A375 (cell line): ENCODE data around the gene ANG. TPM values are rescaled to one million over a fixed set of nuclear protein-coding genes. Genes with fewer than 3 reads are reported as not detected.

Source experiments
- small RNA-seq: library from RNA; depleted of rRNA; stranded (forward); fragments of <200 nt; gene quantifications from one replicate; pipeline ENCODE3, GENCODE V24; 2014
- total RNA-seq: library from RNA; depleted of rRNA; stranded (reverse); fragments of >200 nt; shearing (Covaris generic); gene quantifications from 2 replicates; pipeline ENCODE4 v1.2.3, GENCODE V29; 2014; rRNA removed

The ANG gene
- total RNA-seq: 0.72 and 1.1 TPM in 2 replicates

DNA sequence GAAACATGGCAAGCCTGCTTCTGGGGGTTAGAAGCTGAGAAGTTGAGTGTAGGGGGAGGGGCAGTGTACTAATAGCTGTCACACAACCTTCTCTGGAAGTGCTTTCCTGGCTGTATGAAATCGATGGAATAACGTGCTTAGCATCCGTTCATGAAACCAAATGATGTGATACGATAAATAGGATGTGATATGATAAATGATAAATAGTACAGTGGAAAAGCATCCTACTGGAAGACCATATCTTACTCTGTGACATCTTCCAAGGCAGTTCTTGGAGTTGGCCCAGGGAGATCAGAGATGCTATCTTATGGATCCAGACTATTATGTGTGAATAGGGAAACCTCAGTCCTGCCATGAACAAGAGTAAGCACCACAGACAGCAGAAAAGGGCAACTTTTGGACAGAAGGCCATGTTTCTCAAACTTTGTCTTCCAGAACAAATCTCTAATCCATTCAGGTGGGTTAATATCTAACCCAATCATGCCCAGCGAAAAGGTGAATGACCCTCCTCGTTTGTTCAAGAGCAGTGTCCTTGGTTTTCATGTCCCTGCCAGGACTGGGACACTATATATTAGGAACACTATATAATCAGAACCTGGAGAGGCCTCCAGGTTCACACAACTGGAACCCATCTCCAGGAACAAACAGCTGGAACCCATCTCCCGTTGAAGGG, at the start of gene ANG:
ANG (plus strand) TSS at position 598 of the 673 bp plus-strand sequence. CDS start 4,801 bp downstream, outside the sequence.

DNA sequence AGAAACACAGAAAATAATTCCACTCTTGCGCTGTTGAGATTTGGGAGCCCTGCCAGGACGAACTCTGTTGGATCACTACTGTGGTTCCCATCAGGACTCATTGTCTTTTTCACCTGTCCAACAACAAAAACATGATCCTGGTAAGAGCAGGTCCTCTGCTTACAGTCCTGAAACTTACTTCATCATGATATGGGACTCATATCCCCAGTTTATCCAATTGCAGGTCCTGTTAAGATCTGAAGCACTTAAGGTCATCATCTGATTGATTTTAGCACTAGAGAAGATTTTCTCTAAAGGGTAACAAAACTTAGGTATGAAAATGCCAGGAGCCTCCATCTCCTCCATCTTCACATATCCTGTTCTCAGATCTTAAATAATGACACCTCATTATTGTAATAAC, 47.0 kb upstream of the ANG start, which contains the start of gene OR6S1:
OR6S1 (minus strand) TSS at position 101 of the 400 bp plus-strand sequence; CDS start at position 101, 0 bp downstream.

DNA sequence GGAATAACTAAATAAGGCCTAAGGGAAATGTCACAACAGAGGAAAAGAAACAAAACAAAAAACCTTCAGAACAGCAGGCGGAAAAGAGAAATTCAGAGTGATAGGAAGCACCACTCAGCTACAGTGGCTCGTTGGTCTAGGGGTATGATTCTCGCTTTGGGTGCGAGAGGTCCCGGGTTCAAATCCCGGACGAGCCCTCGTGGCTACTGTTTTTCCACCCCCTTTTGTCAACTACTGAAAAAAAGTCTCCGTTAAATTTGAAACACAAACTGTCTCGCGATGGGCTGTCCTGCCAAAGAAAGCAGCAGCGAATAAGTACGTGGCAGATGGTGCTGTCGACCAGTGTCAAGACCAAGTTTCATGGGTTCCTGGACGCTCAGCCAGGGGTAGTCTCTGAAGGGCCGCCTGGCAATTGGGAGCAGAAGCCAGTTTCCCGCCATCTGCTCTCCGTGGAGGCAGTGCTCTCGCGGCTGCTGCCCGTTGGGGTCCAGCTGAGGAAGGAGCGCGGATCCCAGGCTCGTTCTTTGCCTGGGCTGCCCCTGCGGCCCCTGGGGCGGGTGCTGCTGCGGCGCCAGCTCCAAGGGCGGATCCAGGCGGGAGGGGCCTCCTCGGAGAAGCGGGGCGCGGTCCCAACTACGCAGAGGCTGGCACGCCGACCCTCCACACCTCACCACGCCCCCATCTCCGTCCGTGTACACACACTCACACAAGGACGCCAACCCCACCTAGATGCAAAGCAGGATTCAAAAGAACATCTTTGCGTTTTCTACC, 4.5 kb upstream of the ANG start, which contains the start of gene RNASE4:
RNASE4 (plus strand) TSS at position 670 of the 771 bp plus-strand sequence. CDS start 14,812 bp downstream, outside the sequence.

Small RNAs within 50 kb of the gene (small RNA-seq; reads per million reads assigned to genes)
- gene RF00019: not detected

Other genes with a start within 250 kb of the ANG start
- gene OSGEP, start 234.0 kb upstream of the ANG start, total RNA-seq: 16.4 and 19.1 TPM in 2 replicates
- gene APEX1, start 233.5 kb upstream of the ANG start, total RNA-seq: 86.7 and 96.2 TPM in 2 replicates
- 13.1 and 14.8 TPM in 2 replicates for gene PIP4P1, start 227.3 kb upstream of the ANG start, total RNA-seq
- gene PNP, start 219.4 kb upstream of the ANG start, total RNA-seq: 59.5 and 62.4 TPM in 2 replicates
- not detected in 2 replicates for gene RNASE10, start 183.2 kb upstream of the ANG start, total RNA-seq
- not detected in 2 replicates for gene RNASE9, start 127.7 kb upstream of the ANG start, total RNA-seq
- gene RNASE11, start 100.8 kb upstream of the ANG start, total RNA-seq: 0.11 TPM in 1 of 2 replicates, not detected in the other
- not detected in 2 replicates for gene RNASE12, start 97.4 kb upstream of the ANG start, total RNA-seq
- gene OR6S1, start 47.1 kb upstream of the ANG start, total RNA-seq: not detected in 2 replicates
- 0.61 and 0.94 TPM in 2 replicates for gene RNASE4, start 4.2 kb upstream of the ANG start, total RNA-seq
- gene EDDM3A, start 57.1 kb downstream of the ANG start, total RNA-seq: not detected in 2 replicates
- gene EDDM3B, start 79.6 kb downstream of the ANG start, total RNA-seq: not detected in 2 replicates
- not detected in 2 replicates for gene RNASE6, start 92.5 kb downstream of the ANG start, total RNA-seq
- gene RNASE1, start 114.1 kb downstream of the ANG start, total RNA-seq: not detected in 2 replicates
- gene RNASE3, start 202.6 kb downstream of the ANG start, total RNA-seq: not detected in 2 replicates